A549 (cell line): ENCODE measurements around the gene ZNRF2. TPM values are rescaled to one million over a fixed set of nuclear protein-coding genes. Genes with fewer than 3 reads are reported as not detected.
A peak's percentile ranks its signal among the peaks of the same experiment; 100 is the strongest.
"Not testable (repeated sequence)": the region's sequence is repeated elsewhere in the genome, so short reads cannot be mapped to it uniquely, and the experiment has no call there.

Experiments used
- ATAC-seq, 2 experiments: fragments of 200-7000 bp in 1 of 2; fragments of >200 bp in 1 of 2; cut with Nextera tagmentation in 1 of 2; cut with Tn5 transposase in 1 of 2; 3 replicates each; pipeline versions ENCODE4 v1.8.0 to v1.9.1; 2018 to 2020; ENCODE audit warnings: mild to moderate bottlenecking in 1 of 2, moderate library complexity in 1 of 2
- CTCF ChIA-PET: fragments of 300-600 bp; sonication (Branson Sonifier 250); formaldehyde crosslinking; extraction: SDS; loops from one replicate; lab custom pipeline; 2021; ENCODE audit warnings: antibody characterized with exemption, inconsistent platforms; lab: Yijun Ruan, JAX
- POLR2A ChIA-PET: fragments of 350-600 bp; formaldehyde crosslinking; extraction: SDS; loops from one replicate; lab custom pipeline; 2021; ENCODE audit warnings: antibody characterized with exemption, inconsistent platforms; lab: Yijun Ruan, JAX
- DNase-seq, 2 experiments: peaks; one replicate each; pipeline versions ENCODE4 v3.0.0 to v3.0.0-alpha.2; 2011 to 2016; ENCODE audit warnings: low read depth in 1 of 2, low spot score in 1 of 2
- FAIRE-seq: peaks from 2 replicates; lab custom pipeline; 2011; peaks lifted over from hg19 to GRCh38; lab: Jason Lieb, UNC
- H3K27ac ChIP-seq, 2 experiments: fragments of >200 bp; sonication (Bioruptor Twin); formaldehyde crosslinking; 3 replicates each; pipeline ENCODE4 v1.5.1; 2016 to 2017
- H3K4me1 ChIP-seq: fragments of >200 bp; sonication (Bioruptor Twin); formaldehyde crosslinking; 3 replicates; pipeline ENCODE4 v1.6.1; 2016
- H3K4me2 ChIP-seq: fragments of >200 bp; sonication (Bioruptor Twin); formaldehyde crosslinking; 3 replicates; pipeline ENCODE4 v1.6.1; 2016
- H3K4me3 ChIP-seq: fragments of >200 bp; sonication (Bioruptor Twin); formaldehyde crosslinking; 3 replicates; pipeline ENCODE4 v1.5.1; 2016
- H3K9me3 ChIP-seq: fragments of >200 bp; sonication (Bioruptor Twin); formaldehyde crosslinking; 3 replicates; pipeline ENCODE4 v1.6.1; 2016
- EP300 ChIP-seq, 2 experiments: fragments of >200 bp; sonication (Bioruptor Twin); formaldehyde crosslinking; IDR thresholded peaks; 2 replicates in 1 of 2; 3 replicates in 1 of 2; pipeline ENCODE4 v1.6.1; 2016 to 2017
- FOSL2 ChIP-seq, 2 experiments: fragments of 450-650 bp in 1 of 2; fragments of >200 bp in 1 of 2; sonication (Bioruptor Twin) in 1 of 2; formaldehyde crosslinking; IDR thresholded peaks; 2 replicates each; pipeline versions ENCODE4 v1.5.0 to v1.6.1; 2016 to 2020; ENCODE audit warnings: mild to moderate bottlenecking in 1 of 2, moderate library complexity in 1 of 2
- HMGXB4 ChIP-seq: fragments of 250-450 bp; sonication (Bioruptor Pico); IDR thresholded peaks from 2 replicates; pipeline ENCODE4 v1.5.0; 2021; ENCODE audit warnings: mild to moderate bottlenecking, moderate library complexity, borderline replicate concordance
- HOXB5 ChIP-seq: fragments of 250-450 bp; sonication (Bioruptor Pico); IDR thresholded peaks from 2 replicates; pipeline ENCODE4 v1.5.0; 2020; ENCODE audit warnings: mild to moderate bottlenecking, moderate library complexity
- KDM1A ChIP-seq: fragments of 200-600 bp; sonication (generic); IDR thresholded peaks from 2 replicates; pipeline ENCODE4 v1.6.1; 2016; ENCODE audit warnings: low read depth, mild to moderate bottlenecking
- KDM5A ChIP-seq: fragments of 200-600 bp; sonication (generic); IDR thresholded peaks from 2 replicates; pipeline ENCODE4 v1.6.1; 2016; ENCODE audit warnings: antibody characterized with exemption, mild to moderate bottlenecking
- MAFK ChIP-seq: fragments of 450-650 bp; IDR thresholded peaks from 2 replicates; pipeline ENCODE4 v1.6.1; 2014; ENCODE audit not compliant: partially characterized antibody
- RCOR1 ChIP-seq: fragments of 150-350 bp; IDR thresholded peaks from 2 replicates; pipeline ENCODE4 v1.6.1; 2014; ENCODE audit warnings: antibody characterized with exemption, low read length, low read depth
- RNF2 ChIP-seq: fragments of 200-600 bp; sonication (generic); IDR thresholded peaks from 2 replicates; pipeline ENCODE4 v1.6.1; 2016; ENCODE audit warnings: low read depth, mild to moderate bottlenecking, antibody characterized with exemption, moderate library complexity, borderline replicate concordance
- ZNF302 ChIP-seq: fragments of 250-450 bp; sonication (Bioruptor Pico); IDR thresholded peaks from 2 replicates; pipeline ENCODE4 v1.9.0; 2021; ENCODE audit warnings: inconsistent platforms, mild to moderate bottlenecking, moderate library complexity
- WGBS: methylation state at CpG from one replicate; pipeline ENCODE4 v1.1.6; 2017; ENCODE audit errors: missing lambda C conversion rate; 5-methylcytosine and 5-hydroxymethylcytosine counted together
- polyA plus RNA-seq, 4 experiments: library from polyadenylated mRNA; depleted of rRNA in 3 of 4; stranded (reverse); fragments of >200 nt; fragmentation: RNase III in 1 of 4; extraction: RNeasy Plus Mini Kit Qiagen cat#74134 plus additional on column Dnase treatment in 1 of 4; gene quantifications; 2 replicates in 3 of 4; 3 replicates in 1 of 4; pipeline ENCODE4 v1.2.3, GENCODE V29; 2011 to 2017
- TF ChIP-seq, protein P1 (sequence below): fragments of 450-650 bp; IDR thresholded peaks from 2 replicates; pipeline ENCODE4 v1.6.1; 2014; ENCODE audit warnings: antibody characterized with exemption
- TF ChIP-seq, protein P2 (sequence below): IDR thresholded peaks from 2 replicates; pipeline ENCODE4 v1.6.1; 2012

Gene ZNRF2
- polyA plus RNA-seq, 2 of the 4 experiments (the other 2 are of a cell fraction): 5.9 to 11.4 TPM

GRCh38 chr7:30289634-30290033, 5.2 kb downstream of the ZNRF2 start:
- CTCF ChIA-PET, FAIRE-seq, ATAC-seq, H3K27ac ChIP-seq, H3K4me3 ChIP-seq: not testable (repeated sequence)
- peaks cover 45% of the 10 kb centered on the region for H3K4me1 ChIP-seq
- WGBS: 53% methylated on average over 2 of the region's 2 CpGs
- H3K4me2 ChIP-seq: peak overlapping the region; percentile 99
- TF ChIP-seq, protein P1, sequence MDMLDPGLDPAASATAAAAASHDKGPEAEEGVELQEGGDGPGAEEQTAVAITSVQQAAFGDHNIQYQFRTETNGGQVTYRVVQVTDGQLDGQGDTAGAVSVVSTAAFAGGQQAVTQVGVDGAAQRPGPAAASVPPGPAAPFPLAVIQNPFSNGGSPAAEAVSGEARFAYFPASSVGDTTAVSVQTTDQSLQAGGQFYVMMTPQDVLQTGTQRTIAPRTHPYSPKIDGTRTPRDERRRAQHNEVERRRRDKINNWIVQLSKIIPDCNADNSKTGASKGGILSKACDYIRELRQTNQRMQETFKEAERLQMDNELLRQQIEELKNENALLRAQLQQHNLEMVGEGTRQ: peak; percentile 36; the same call in 1 of the 2 replicates
- TF ChIP-seq, all 56 proteins: peak for 1; not testable (repeated sequence) for 55
- DNase-seq, H3K9me3 ChIP-seq, POLR2A ChIA-PET: not testable (repeated sequence)

GRCh38 chr7:30290317-30290716, 5.9 kb downstream of the ZNRF2 start:
- DNase-seq: peak; percentile 28 to 68
- not testable (repeated sequence) for FAIRE-seq
- H3K4me2 ChIP-seq: peak overlapping the region; percentile 99

DNA sequence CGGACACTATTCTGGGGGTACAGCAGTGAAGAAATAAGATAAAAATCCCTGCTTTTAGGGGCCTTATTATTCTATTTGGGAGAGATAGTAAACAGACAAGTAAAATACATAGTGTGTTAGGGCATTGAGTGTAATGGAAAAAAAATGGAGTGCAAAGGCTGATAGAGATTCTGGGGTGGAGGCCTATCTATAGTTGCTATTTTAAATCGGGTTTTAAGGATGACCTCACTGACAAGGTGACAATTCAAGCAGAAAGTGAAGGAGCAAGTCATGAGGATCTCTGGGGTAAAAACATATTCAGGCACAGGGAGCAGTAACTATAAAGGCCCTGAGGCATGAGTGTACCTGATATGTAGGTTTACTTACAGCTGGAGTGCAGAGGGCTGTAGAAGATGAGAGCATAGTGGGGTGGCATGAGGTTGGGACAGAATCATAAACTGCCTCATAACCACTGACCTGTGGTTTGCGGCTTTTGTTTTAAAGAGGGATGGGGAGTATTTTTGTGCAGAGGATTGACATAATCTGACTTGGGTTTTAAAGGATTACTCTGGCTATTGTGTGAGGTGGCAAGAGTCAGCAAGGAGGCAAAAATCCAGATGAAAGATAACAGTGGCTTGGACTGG, 8.1 kb downstream of the ZNRF2 start:
- H3K9me3 ChIP-seq, ATAC-seq, H3K27ac ChIP-seq, H3K4me3 ChIP-seq, DNase-seq, FAIRE-seq, H3K4me2 ChIP-seq, POLR2A ChIA-PET: not testable (repeated sequence)
- peaks cover 43% of the 10 kb centered on the region for H3K4me1 ChIP-seq
- CTCF ChIA-PET: interaction anchor here (3.0 kb wide), 1 partner anchor 16 kb away, joined by 10 read pairs; no protein-coding TSS in a partner anchor
- WGBS: 88% methylated on average over 3 of the region's 3 CpGs

More at GRCh38 chr7:30290317-30290716, 5.9 kb downstream of the ZNRF2 start:
- ATAC-seq: peak; percentile 27 to 83; a peak in 3 of 6 replicates
- Histone ChIP-seq H3K27ac (peak overlapping the region; percentile 6 to 51; a peak in 3 of 6 replicates), H3K4me1 (peaks cover 45% of the 10 kb centered on the region)
- WGBS: 9% methylated on average over 3 of the region's 3 CpGs
- POLR2A ChIA-PET, H3K9me3 ChIP-seq, H3K4me3 ChIP-seq: not testable (repeated sequence)
- CTCF ChIA-PET: interaction anchor here (1.0 kb wide), 2 partner anchors 11 to 14 kb away, joined by 3 read pairs; no protein-coding TSS in a partner anchor
- TF ChIP-seq FOSL2 (IDR thresholded peaks at IDR 0.05): peak; percentile 11; the same call in 1 of the 2 replicates
- TF ChIP-seq FOSL2 (CRISPR knock-in tag; IDR thresholded peaks at IDR 0.05): peak; percentile 10; the same call in 1 of the 2 replicates

- H3K9me3 ChIP-seq, H3K4me2 ChIP-seq, POLR2A ChIA-PET, ATAC-seq, H3K4me3 ChIP-seq, CTCF ChIA-PET, DNase-seq, H3K27ac ChIP-seq, H3K4me1 ChIP-seq, FAIRE-seq: not testable (repeated sequence)
- 93% methylated on average over 2 of the region's 2 CpGs for WGBS
- TF ChIP-seq MAFK: peak; percentile 27
These were observed 11.9 kb downstream of the ZNRF2 start for GRCh38 chr7:30296304-30296703.

DNA sequence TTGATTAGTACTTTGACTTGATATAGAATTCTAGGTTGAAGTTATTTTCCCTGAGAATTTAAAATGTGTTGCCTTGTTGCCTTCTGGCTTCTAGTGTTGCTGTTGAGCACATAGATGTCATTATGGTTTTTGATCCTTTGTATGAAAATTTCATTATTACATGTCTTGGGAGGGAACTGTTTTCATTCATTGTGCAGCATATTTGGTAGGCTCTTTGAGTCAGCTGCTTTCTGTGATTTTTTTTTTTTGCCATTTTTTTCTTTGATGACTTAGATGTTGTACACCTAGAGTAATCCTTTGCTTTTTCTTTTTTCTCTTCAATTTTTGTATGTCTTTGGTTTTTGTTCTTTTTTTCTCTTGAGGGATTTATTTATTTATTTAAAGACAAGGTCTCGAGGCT, 13.1 kb downstream of the ZNRF2 start:
- POLR2A ChIA-PET: not testable (repeated sequence)

GRCh38 chr7:30298409-30298808, 14.0 kb downstream of the ZNRF2 start:
- DNase-seq, H3K27ac ChIP-seq, H3K4me2 ChIP-seq, H3K4me3 ChIP-seq, ATAC-seq, CTCF ChIA-PET, POLR2A ChIA-PET, H3K9me3 ChIP-seq, FAIRE-seq, H3K4me1 ChIP-seq: not testable (repeated sequence)
- 59% methylated on average over 3 of the region's 3 CpGs for WGBS

More for the DNA sequence above, 13.1 kb downstream of the ZNRF2 start:
- H3K9me3 ChIP-seq, H3K4me1 ChIP-seq, FAIRE-seq, H3K4me3 ChIP-seq, CTCF ChIA-PET, H3K27ac ChIP-seq, ATAC-seq, H3K4me2 ChIP-seq, DNase-seq: not testable (repeated sequence)
- 90% methylated on average over 1 of the region's 1 CpG for WGBS

DNA sequence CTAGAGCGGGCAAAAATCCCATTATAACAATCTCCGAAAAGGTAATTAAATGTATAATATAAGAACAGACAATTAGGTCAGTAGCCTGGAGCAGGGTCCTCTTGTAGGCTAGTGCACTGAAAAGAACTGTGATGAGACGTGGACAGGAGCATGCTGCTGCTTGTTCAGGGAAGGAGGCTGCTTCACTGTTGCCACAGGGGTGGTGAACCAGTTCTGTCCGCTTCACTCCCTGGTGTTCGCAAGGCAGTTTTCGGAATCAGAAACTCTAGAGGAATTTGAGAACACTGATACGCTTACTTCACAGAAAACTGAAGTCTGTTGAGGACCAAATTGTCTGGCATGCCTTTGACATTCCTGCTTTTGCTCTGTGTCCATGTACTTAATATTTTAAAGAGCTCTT, 17.4 kb downstream of the ZNRF2 start:
- no peak overlapping the region for H3K4me2 ChIP-seq
- ChIA-PET CTCF (interaction anchor here (0.8 to 1.3 kb wide), 4 partner anchors 11 to 111 kb away, joined by 3 to 4 read pairs (median 3); no protein-coding TSS in a partner anchor), POLR2A (no interaction called here)
- WGBS: 90% methylated on average over 7 of the region's 7 CpGs
- ATAC-seq: no peak
- H3K4me3 ChIP-seq: no peak overlapping the region
- H3K9me3 ChIP-seq: no peaks in the 10 kb centered on the region
- FAIRE-seq: no peak
- TF ChIP-seq HMGXB4 (CRISPR knock-in tag) (no peak), KDM5A (no peak), RCOR1 (no peak), RNF2 (no peak), HOXB5 (CRISPR knock-in tag) (no peak), ZNF302 (CRISPR knock-in tag) (no peak), KDM1A (no peak), EP300 (IDR thresholded peaks at IDR 0.05) (no peak)
- TF ChIP-seq, protein P2, sequence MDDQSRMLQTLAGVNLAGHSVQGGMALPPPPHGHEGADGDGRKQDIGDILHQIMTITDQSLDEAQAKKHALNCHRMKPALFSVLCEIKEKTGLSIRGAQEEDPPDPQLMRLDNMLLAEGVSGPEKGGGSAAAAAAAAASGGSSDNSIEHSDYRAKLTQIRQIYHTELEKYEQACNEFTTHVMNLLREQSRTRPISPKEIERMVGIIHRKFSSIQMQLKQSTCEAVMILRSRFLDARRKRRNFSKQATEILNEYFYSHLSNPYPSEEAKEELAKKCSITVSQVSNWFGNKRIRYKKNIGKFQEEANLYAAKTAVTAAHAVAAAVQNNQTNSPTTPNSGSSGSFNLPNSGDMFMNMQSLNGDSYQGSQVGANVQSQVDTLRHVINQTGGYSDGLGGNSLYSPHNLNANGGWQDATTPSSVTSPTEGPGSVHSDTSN: no peak
- H3K4me1 ChIP-seq: peaks cover 20% of the 10 kb centered on the region; the same call in 2 of the 3 replicates
- H3K27ac ChIP-seq: no peak overlapping the region
- DNase-seq: no peak
